GM18870 (cell line): ENCODE measurements around the gene INHBA.

ENCODE experiments used
- ATAC-seq: cut with Tn5 transposase; IDR thresholded peaks from one replicate; pipeline ENCODE4 v1.9.1; 2021; ENCODE audit warnings: moderate library complexity; ENCODE audit not compliant: unreplicated experiment

Gene INHBA

GRCh38 chr7:41702635-41703371 lies at the start of gene INHBA:
TSS of gene INHBA (minus strand) at chr7:41703090. CDS start at chr7:41700374, 2,716 bp downstream.
- no peak for ATAC-seq

GRCh38 chr7:41752615-41753014 lies 49.7 kb upstream of the INHBA start:
- no peak for ATAC-seq

- no peak for ATAC-seq
Measured at GRCh38 chr7:41750661-41751540, 48.0 kb upstream of the INHBA start.

- ATAC-seq: no peak
Measured at GRCh38 chr7:41747961-41748360, 45.1 kb upstream of the INHBA start.

- ATAC-seq: no peak
Measured at GRCh38 chr7:41745451-41745850, 42.6 kb upstream of the INHBA start.

GRCh38 chr7:41744161-41744560 lies 41.3 kb upstream of the INHBA start:
- ATAC-seq: no peak

- ATAC-seq: no peak
Measured at GRCh38 chr7:41742401-41743020, 39.6 kb upstream of the INHBA start.

GRCh38 chr7:41738806-41739205 lies 35.9 kb upstream of the INHBA start:
- ATAC-seq: no peak

GRCh38 chr7:41738336-41738735 lies 35.4 kb upstream of the INHBA start:
- ATAC-seq: no peak

- no peak for ATAC-seq
Measured at GRCh38 chr7:41735206-41735605, 32.3 kb upstream of the INHBA start.

- ATAC-seq: no peak
Measured at GRCh38 chr7:41732843-41733306, 30.0 kb upstream of the INHBA start.

- no peak for ATAC-seq
Measured at GRCh38 chr7:41732436-41732785, 29.5 kb upstream of the INHBA start.

GRCh38 chr7:41731493-41732435 lies 28.9 kb upstream of the INHBA start:
- ATAC-seq: peak; percentile 99

- ATAC-seq: no peak
Measured at GRCh38 chr7:41730668-41731067, 27.8 kb upstream of the INHBA start.

GRCh38 chr7:41730161-41730560 lies 27.3 kb upstream of the INHBA start:
- no peak for ATAC-seq

GRCh38 chr7:41729059-41729458 lies 26.2 kb upstream of the INHBA start:
- ATAC-seq: no peak

- no peak for ATAC-seq
Measured at GRCh38 chr7:41725013-41725412, 22.1 kb upstream of the INHBA start.

- ATAC-seq: no peak
Measured at GRCh38 chr7:41720886-41721285, 18.0 kb upstream of the INHBA start.

GRCh38 chr7:41720046-41720445 lies 17.2 kb upstream of the INHBA start:
- no peak for ATAC-seq

GRCh38 chr7:41716691-41717090 lies 13.8 kb upstream of the INHBA start:
- ATAC-seq: no peak

- ATAC-seq: no peak
Measured at GRCh38 chr7:41715000-41715399, 12.1 kb upstream of the INHBA start.
